Glutamatergic neuron (in vitro differentiated cells): ENCODE measurements around the gene TMEM233. TPM values are rescaled to one million over a fixed set of nuclear protein-coding genes. Genes with fewer than 3 reads are reported as not detected.

ENCODE experiments used
- DNase-seq: peaks from one replicate; pipeline ENCODE4 v3.0.0; 2022
- H3K27ac Mint-ChIP-seq: one replicate; pipeline ENCODE4 v1.8.0; 2020; ENCODE audit warnings: mild to moderate bottlenecking, mixed read lengths, inconsistent platforms; ENCODE audit not compliant: unreplicated experiment
- H3K27me3 Mint-ChIP-seq: one replicate; pipeline ENCODE4 v1.8.0; 2020; ENCODE audit warnings: mild to moderate bottlenecking, moderate library complexity, mixed read lengths, inconsistent platforms; ENCODE audit not compliant: unreplicated experiment
- H3K36me3 Mint-ChIP-seq: one replicate; pipeline ENCODE4 v1.8.0; 2020; ENCODE audit warnings: mild to moderate bottlenecking, mixed read lengths, inconsistent platforms; ENCODE audit not compliant: unreplicated experiment
- H3K4me1 Mint-ChIP-seq: one replicate; pipeline ENCODE4 v1.8.0; 2020; ENCODE audit warnings: mild to moderate bottlenecking, low read depth, mixed read lengths, inconsistent platforms; ENCODE audit not compliant: unreplicated experiment
- H3K4me3 Mint-ChIP-seq: one replicate; pipeline ENCODE4 v1.8.0; 2020; ENCODE audit warnings: mild to moderate bottlenecking, mixed read lengths, inconsistent platforms; ENCODE audit not compliant: unreplicated experiment
- H3K9me3 Mint-ChIP-seq: one replicate; pipeline ENCODE4 v1.8.0; 2020; ENCODE audit warnings: mild to moderate bottlenecking, moderate library complexity, mixed read lengths, inconsistent platforms; ENCODE audit not compliant: unreplicated experiment
- CTCF ChIP-seq: fragments of 200-600 bp; sonication (generic); IDR thresholded peaks from one replicate; pipeline ENCODE4 v1.5.0; 2021; ENCODE audit not compliant: partially characterized antibody, unreplicated experiment
- total RNA-seq: library from RNA; stranded (reverse); fragmentation: NEBNext Ultra II Directional; extraction: Animal tissue kit (Norgen Biotek cat#: 25700); gene quantifications from one replicate; pipeline ENCODE4 v1.2.1, GENCODE V29; 2021; ENCODE audit not compliant: unreplicated experiment

TMEM233 gene
- total RNA-seq, 1 donor from 2014 or later: not detected

- Mint-ChIP-seq H3K9me3 (peaks cover 2% of the 10 kb centered on the region), H3K4me3 (peak overlapping the region; percentile 96), H3K27ac (no peak overlapping the region), H3K27me3 (peaks cover 39% of the 10 kb centered on the region), H3K4me1 (peaks cover 2% of the 10 kb centered on the region), H3K36me3 (no peaks in the 10 kb centered on the region)
- TF ChIP-seq CTCF: no peak
- DNase-seq: peak; percentile 34
Measured at GRCh38 chr12:119594399-119594730, 791 bp downstream of the TMEM233 start.

GRCh38 chr12:119594772-119595445, 1.3 kb downstream of the TMEM233 start:
- Mint-ChIP-seq H3K9me3 (peaks cover 2% of the 10 kb centered on the region), H3K4me1 (peaks cover 2% of the 10 kb centered on the region), H3K36me3 (no peaks in the 10 kb centered on the region), H3K27ac (no peak overlapping the region), H3K27me3 (peaks cover 39% of the 10 kb centered on the region), H3K4me3 (peak overlapping the region; percentile 96)
- DNase-seq: peak; percentile 57
- TF ChIP-seq CTCF: no peak

- Mint-ChIP-seq H3K27me3 (peaks cover 25% of the 10 kb centered on the region), H3K4me1 (peaks cover 2% of the 10 kb centered on the region), H3K36me3 (no peaks in the 10 kb centered on the region), H3K27ac (no peak overlapping the region), H3K4me3 (no peak overlapping the region), H3K9me3 (peaks cover 2% of the 10 kb centered on the region)
- TF ChIP-seq CTCF: no peak
- DNase-seq: no peak
Measured at GRCh38 chr12:119598159-119598558, 4.6 kb downstream of the TMEM233 start.

- no peaks in the 10 kb centered on the region for H3K9me3 Mint-ChIP-seq
- H3K27me3 Mint-ChIP-seq: peaks cover 7% of the 10 kb centered on the region
- H3K27ac Mint-ChIP-seq: no peak overlapping the region
- H3K4me1 Mint-ChIP-seq: no peaks in the 10 kb centered on the region
- no peaks in the 10 kb centered on the region for H3K36me3 Mint-ChIP-seq
- no peak overlapping the region for H3K4me3 Mint-ChIP-seq
- TF ChIP-seq CTCF: no peak
- no peak for DNase-seq
Measured at GRCh38 chr12:119601877-119602733, 8.5 kb downstream of the TMEM233 start.

GRCh38 chr12:119602734-119603094, 9.1 kb downstream of the TMEM233 start:
- no peak for TF ChIP-seq CTCF
- no peak for DNase-seq
- no peak overlapping the region for H3K27ac Mint-ChIP-seq
- H3K4me1 Mint-ChIP-seq: no peaks in the 10 kb centered on the region
- H3K4me3 Mint-ChIP-seq: no peak overlapping the region
- H3K36me3 Mint-ChIP-seq: no peaks in the 10 kb centered on the region
- peaks cover 6% of the 10 kb centered on the region for H3K27me3 Mint-ChIP-seq
- H3K9me3 Mint-ChIP-seq: no peaks in the 10 kb centered on the region
